Measurements from ENCODE around the gene KHNYN.

DNA sequence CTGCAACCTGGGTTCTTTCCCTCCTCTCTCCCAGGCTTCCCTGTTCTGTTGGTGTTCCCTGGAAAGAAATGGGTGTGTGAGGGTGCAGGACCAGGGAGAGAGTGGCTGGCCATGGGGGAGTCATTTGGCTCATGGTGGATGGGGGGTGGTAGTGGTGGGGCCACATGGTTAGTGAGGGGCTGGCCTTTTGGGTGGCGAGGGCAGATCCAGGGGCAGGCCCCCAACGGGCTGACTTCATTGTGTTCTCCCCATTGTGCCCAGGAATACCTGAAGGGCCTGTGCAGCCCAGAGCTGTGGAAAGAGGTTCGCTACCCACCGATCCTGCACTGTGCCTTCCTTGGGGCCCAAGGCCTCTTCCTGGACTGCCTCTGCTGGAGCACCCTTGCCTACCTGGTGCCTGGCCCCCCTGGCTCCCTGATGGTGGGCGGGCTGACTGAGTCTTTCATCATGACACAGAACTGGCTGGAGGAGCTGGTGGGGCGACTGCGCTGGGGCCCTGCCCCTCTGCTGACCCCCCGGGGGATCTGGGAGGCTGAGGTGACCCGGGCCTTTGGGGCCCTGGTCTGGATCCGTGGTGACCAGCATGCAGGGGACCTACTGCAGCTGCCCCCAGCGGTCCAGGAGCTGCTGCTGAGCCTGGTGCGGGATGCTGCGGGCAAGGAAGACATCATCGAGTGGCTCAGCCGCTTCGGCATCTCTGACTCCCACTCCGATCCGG, 22.0 kb upstream of the KHNYN start:
- TF ChIP-seq, protein P1, sequence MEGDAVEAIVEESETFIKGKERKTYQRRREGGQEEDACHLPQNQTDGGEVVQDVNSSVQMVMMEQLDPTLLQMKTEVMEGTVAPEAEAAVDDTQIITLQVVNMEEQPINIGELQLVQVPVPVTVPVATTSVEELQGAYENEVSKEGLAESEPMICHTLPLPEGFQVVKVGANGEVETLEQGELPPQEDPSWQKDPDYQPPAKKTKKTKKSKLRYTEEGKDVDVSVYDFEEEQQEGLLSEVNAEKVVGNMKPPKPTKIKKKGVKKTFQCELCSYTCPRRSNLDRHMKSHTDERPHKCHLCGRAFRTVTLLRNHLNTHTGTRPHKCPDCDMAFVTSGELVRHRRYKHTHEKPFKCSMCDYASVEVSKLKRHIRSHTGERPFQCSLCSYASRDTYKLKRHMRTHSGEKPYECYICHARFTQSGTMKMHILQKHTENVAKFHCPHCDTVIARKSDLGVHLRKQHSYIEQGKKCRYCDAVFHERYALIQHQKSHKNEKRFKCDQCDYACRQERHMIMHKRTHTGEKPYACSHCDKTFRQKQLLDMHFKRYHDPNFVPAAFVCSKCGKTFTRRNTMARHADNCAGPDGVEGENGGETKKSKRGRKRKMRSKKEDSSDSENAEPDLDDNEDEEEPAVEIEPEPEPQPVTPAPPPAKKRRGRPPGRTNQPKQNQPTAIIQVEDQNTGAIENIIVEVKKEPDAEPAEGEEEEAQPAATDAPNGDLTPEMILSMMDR (conservative IDR thresholded peaks at IDR 0.05 in 1 of 2, IDR thresholded peaks at IDR 0.05 in 1 of 2; ENCODE audit: extremely low read depth in 1 of 2, insufficient read depth in 1 of 2, low read depth in 1 of 2, low read length in 2 of 2): no peak
- no peak for TF ChIP-seq EZH2 (IDR thresholded peaks at IDR 0.05; ENCODE audit: borderline replicate concordance, low read length)

Measured in mammary epithelial cell (primary cell).